ENCODE measurements around the gene C15orf39. TPM values are rescaled to one million over a fixed set of nuclear protein-coding genes. Genes with fewer than 3 reads are reported as not detected.
"Not testable (repeated sequence)": the region's sequence is repeated elsewhere in the genome, so short reads cannot be mapped to it uniquely, and the experiment has no call there.

Gene C15orf39
- total RNA-seq, 1 donor from 2014 or later: 25.5 TPM

DNA sequence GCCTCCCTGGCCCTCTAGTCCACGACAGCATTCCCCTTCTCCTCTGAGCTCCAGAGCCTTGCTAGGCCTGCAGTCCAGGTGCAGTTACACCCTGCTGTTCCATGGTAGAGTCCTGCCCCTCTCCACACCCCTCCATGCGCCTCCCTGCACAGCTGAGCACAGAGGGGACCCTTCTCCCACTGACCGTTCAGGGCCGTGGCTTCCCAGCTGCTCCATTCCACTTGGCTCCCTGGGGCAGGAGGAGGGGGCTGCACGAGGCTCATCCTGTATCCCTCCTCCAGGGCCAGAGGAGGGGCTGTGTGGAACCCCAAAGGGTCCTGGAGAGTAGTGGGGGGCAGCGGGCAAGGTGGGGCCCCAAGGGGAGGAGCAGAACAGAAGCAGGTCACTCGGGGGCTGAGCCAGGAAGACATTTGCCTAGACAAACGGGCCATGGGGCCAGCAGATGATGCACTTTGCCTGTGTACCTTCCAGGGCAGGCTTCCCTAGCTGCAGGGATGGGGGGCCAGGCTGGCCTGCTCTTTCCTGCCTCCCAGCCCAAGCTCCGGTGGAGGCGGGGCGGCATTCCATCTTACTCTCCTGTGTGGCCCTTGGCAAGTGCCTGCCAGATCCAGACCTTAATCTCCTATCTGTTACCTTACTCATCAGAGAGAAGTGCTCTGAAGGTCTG lies 35.8 kb downstream of the C15orf39 start:
- peak; percentile 38 for DNase-seq (ENCODE audit: low spot score)
- ATAC-seq: no peak
- intact Hi-C loops (cut with DNase I): no loop called here

DNA sequence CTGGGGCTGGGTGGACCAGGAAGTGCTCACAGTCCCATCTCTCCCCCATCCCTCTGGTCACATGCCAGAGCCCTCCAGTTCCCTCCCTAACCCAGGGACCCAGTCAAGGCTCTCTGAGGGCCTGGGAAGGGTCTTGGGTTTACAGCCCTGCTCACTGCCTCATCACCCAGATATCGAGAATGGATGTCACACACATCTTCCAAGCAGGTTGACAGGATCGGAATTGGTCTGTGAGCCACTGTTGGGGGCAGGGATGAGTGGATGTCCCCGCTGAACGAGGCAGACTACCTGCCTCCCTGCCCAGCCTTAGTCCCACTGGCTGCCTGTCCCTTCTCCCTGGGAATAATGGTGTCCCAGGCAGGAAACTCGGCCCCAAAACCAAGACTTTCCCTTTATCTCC lies 36.5 kb downstream of the C15orf39 start:
- intact Hi-C loops (cut with DNase I): no loop called here
- ATAC-seq (no peak), DNase-seq (ENCODE audit: low spot score) (no peak)

DNA sequence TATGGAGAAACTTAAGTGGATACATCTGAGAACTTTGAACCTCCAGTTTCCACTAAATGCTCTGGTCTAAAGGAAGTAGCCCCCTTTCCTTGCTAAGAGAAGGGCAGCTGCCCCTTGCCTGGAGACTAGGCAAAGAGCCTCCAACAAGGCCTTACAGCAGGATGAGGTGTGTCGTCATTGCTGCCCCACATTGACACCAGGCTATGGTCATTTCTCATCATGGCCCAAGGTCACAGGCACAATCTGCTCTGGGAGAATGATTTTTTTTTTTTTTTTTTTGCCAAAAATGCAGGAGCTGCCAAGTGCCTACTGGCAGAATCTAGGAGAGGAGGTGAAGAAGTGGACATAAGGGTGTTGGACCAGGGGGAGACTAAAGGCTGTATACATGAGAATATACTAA lies 44.1 kb downstream of the C15orf39 start:
- ATAC-seq; intact Hi-C loops (cut with DNase I); DNase-seq (ENCODE audit: low spot score): not testable (repeated sequence)

DNA sequence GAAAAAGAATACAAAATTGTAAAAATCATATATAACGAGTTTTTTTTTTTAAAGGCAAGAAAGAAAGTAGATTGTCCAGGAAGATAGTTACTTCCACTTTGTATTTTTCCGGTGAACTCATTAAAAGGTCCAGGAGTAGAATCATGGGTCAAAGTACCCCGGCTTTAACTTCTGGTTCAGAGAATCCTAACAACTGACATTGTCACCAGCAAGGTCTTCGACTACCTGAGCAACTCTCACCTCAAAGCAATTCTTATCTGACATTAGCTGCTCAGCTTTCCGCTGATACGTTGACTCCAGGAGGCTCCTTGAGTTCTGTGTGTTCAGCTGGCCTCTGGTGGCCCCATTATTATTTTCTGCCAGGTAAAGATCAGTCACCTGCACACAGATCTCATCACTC lies 47.3 kb downstream of the C15orf39 start:
- ATAC-seq; intact Hi-C loops (cut with DNase I); DNase-seq (ENCODE audit: low spot score): not testable (repeated sequence)

DNA sequence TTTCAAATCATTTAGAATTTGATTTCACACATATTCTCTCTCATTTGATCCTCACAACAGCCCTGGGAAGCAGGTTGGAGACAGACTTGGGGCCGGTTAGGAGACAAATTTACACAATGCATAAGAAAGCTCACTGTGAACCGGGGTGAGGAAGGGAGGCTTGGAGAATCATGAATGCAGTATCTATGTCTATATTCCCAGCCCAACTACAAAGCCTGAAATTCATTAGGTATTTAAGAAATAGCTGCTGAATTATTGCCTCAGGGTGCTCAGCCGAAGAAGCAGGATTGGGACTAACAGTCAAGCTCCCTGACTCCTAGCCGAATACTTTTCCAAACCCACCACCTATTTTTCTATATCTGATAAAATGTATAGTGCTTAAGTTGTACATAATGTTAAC lies 48.0 kb downstream of the C15orf39 start:
- no peak for ATAC-seq
- DNase-seq (ENCODE audit: low spot score): no peak
- intact Hi-C loops (cut with DNase I): no loop called here

DNA sequence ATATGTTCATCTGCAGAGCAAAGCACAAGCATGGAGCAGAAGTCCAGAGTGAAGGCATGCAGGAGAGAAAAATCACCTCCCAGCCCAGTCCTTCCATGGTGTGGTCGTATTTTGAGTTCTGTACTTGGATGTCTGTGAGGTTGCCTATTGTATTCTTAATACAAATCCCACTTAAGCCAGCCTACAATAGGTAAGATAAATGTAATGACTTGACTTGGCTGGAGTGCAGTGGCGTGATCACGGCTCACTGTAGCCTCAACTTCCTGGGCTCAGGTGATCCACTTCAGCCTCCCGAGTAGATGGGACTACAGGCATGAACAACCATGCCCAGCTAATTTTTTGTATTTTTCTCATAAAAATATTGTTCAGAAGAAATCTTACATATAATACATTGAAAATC lies 49.7 kb downstream of the C15orf39 start:
- ATAC-seq; intact Hi-C loops (cut with DNase I); DNase-seq (ENCODE audit: low spot score): not testable (repeated sequence)

DNA sequence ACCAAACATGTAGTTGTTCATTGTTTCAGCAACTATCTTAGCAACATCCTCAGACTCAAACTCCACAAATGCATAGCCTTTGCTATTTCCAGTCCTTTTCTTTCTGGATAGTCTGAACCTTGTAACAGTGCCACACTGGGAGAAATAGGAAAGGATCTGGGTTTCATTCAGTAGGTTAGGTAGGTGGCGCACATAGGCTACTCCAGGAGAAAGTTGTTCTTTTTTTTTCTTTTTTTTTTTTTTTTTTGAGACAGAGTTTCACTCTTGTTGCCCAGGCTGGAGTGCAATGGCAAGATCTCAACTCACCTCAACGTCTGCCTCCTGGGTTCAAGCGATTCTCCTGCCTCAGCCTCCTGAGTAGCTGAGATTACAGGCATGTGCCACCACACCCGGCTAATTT lies 50.6 kb downstream of the C15orf39 start:
- intact Hi-C loops (cut with DNase I); ATAC-seq; DNase-seq (ENCODE audit: low spot score): not testable (repeated sequence)

DNA sequence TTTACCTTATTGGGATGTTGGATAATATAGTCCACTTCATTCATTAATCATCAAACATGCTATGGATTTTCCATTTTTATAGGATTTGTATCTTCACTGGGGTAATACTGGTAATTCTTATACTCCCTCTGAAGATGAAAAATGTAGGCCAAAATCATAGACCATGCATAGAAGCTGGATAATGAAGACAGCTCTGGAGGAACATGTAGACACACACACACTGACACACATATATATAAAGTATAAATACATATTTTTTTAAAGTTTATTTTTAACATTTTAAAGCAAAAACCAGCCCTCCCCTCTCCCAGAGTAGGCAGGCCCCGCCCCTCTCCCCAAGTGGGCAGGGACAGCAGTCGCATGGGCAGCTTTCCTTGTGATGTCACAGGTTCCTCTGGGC lies 56.4 kb downstream of the C15orf39 start, which contains the start of gene GOLGA6C:
TSS of gene GOLGA6C (plus strand) at position 301 of the 400 bp plus-strand sequence. CDS start 265 bp downstream, outside the sequence.
- DNase-seq (ENCODE audit: low spot score); ATAC-seq; intact Hi-C loops (cut with DNase I): not testable (repeated sequence)

DNA sequence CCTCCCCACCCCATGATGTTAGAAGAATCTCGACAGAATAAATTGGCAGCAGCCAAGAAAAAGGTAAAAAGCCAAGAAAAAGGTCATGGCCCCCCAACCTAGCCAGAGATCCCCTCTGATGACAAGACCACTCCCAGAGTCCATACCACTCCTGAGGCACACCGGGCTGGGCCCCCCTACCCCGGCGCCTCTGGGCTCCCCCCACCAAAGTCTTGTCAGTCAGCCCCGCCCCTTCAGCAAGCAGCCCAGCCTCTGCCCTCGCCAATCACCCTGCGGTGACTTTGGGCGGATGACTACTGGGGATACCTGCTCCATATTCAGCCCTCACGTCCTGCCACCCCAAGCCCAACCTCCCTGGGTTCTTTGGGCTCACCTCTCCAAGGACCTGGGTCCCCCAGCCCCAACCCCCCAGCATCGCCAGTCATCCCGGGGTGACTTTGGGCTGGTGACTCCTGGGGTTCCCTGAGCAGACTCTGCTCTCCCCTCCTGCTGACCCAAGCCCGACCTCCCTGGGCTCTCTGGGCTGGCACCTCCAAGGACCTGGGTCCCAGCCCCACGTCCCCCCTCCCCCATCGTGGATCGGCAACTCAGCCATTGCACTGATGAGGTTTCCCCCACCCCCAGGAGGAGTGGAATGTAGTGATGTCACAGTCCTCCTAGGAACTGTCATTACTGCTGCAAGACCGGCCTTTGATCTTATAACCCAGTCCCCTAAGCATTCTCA lies 57.1 kb downstream of the C15orf39 start:
- ATAC-seq; DNase-seq (ENCODE audit: low spot score); intact Hi-C loops (cut with DNase I): not testable (repeated sequence)

DNA sequence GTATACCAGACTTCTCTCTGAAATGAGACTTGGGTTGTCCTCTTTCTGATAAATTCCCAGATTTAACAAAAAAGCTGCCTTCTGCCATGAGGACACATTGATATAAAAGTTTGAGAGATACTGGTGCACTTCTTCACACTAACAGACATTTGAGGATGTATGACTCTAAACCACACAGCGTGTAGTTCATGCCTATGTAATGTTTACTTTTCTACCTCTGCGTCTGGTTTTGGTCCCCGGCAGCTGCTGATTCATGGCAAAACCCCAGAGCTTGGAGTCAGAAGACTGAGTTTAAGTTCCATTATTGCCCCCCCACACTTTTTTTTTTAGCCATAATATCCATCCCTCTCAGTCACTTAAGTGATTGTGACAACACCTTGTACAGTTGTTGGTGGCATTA lies 58.2 kb downstream of the C15orf39 start:
- ATAC-seq; intact Hi-C loops (cut with DNase I): not testable (repeated sequence)

More for the DNA sequence above, 58.2 kb downstream of the C15orf39 start:
- DNase-seq (ENCODE audit: low spot score): not testable (repeated sequence)

Other genes starting within 250 kb of the C15orf39 start
- 6.0 TPM for gene RPP25, start 245.1 kb upstream of the C15orf39 start, total RNA-seq
- 7.6 TPM for gene SCAMP5, start 206.3 kb upstream of the C15orf39 start, total RNA-seq
- 20.4 TPM for gene PPCDC, start 178.3 kb upstream of the C15orf39 start, total RNA-seq
- gene GOLGA6C, start 56.5 kb downstream of the C15orf39 start, total RNA-seq: not detected
- 0.18 TPM for gene GOLGA6D, start 81.0 kb downstream of the C15orf39 start, total RNA-seq
- gene COMMD4, start 134.2 kb downstream of the C15orf39 start, total RNA-seq: 36.8 TPM
- gene NEIL1, start 145.2 kb downstream of the C15orf39 start, total RNA-seq: 51.6 TPM
- gene MAN2C1, start 166.7 kb downstream of the C15orf39 start, total RNA-seq: 231 TPM
- gene SIN3A, start 249.8 kb downstream of the C15orf39 start, total RNA-seq: 73.6 TPM